ENCODE results near the gene USF1. TPM values are rescaled to one million over a fixed set of nuclear protein-coding genes. Genes with fewer than 3 reads are reported as not detected.

The USF1 gene, protein sequence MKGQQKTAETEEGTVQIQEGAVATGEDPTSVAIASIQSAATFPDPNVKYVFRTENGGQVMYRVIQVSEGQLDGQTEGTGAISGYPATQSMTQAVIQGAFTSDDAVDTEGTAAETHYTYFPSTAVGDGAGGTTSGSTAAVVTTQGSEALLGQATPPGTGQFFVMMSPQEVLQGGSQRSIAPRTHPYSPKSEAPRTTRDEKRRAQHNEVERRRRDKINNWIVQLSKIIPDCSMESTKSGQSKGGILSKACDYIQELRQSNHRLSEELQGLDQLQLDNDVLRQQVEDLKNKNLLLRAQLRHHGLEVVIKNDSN
- total RNA-seq (2013): 239 TPM
- polyA plus RNA-seq (100 to 1,000 TPM in 1 of 3 donors, 10 to 100 TPM in 1, 1 to 10 TPM in 1; 6.3 to 335 (median 25.5) TPM), polyA minus RNA-seq (119 and 177 TPM in 2 replicates), total RNA-seq (11.0 to 113 (median 68.5) reads per million in 11 experiments)

DNA sequence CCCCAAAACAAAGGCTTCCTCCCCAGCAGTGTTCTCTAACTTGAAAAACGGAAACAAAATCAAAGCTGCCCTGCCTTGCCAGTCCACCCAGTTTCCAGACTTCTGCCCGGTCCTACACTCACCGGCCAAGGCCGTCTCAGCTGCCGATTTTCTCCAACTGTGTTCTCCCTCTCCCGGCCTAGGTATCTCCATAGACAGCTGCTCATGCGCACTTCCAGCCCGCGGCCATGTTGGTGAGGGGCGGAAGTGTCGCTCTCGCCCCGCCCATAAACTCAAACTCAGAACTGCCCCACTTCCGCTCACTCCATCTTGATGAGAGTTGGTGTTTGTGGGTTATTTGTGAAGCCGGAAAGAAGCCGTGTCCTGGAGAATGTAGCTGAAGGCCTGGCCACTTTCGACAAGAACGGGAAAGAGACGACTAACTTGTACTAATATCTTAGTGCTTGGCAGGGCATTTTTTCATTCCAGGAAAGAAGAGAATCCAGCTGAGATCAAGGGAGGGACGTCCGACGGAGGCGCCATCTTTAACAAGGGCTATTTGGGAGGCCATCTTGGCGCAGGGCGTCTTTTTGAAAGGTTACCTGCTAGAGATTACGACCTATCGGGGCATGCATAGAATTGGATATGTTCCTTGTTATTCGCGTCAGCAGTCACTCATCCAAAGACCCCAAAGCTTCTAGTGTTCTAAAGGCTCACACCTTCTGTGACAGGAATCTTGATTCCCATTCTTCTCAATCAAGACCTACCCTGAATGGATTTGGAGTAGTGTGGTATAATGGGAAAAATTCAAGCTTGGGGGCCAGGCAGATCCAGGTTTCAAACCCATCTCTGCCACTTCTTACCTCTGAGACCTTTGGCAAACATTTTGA lies at the start of gene USF1:
USF1 (minus strand) TSS at position 242 of the 869 bp plus-strand sequence. CDS start 2,702 bp downstream, outside the sequence.
- Histone ChIP-seq H3K9ac (ENCODE audit: insufficient read depth, low read length, poor library complexity, severe bottlenecking) (peak within 1 kb of the TSS; percentile 84), H3K4me1 (ENCODE audit: control insufficient read depth in 1 of 2, insufficient read depth in 2 of 2, low read length in 2 of 2) (peaks cover 50 to 63% of the 10 kb centered on the region in 2 donors), H3K27ac (ENCODE audit: low read depth in 1 of 2, low read length in 2 of 2) (peak within 1 kb of the TSS; percentile 88 to 99), H3K4me2 (replicated peaks; ENCODE audit: extremely low read depth, low read length, poor library complexity, severe bottlenecking) (peak within 1 kb of the TSS; percentile 96), H2AFZ (ENCODE audit: insufficient read depth, low read depth, low read length, poor library complexity, severe bottlenecking) (peak within 1 kb of the TSS; percentile 61), H3K36me3 (replicated peaks in 1 of 2; ENCODE audit: control insufficient read depth in 1 of 2, insufficient read depth in 2 of 2, low read length in 2 of 2) (peaks cover 57 to 65% of the 10 kb centered on the region in 2 donors), H3K9me3 (replicated peaks in 1 of 2; ENCODE audit: control insufficient read depth in 1 of 2, insufficient read depth in 1 of 2, low read length in 2 of 2) (no peaks in the 10 kb centered on the region), H4K20me1 (ENCODE audit: insufficient read depth, low read length) (peaks cover 45% of the 10 kb centered on the region), H3K79me2 (ENCODE audit: insufficient read depth, low read length) (peaks cover 57% of the 10 kb centered on the region), H3K27me3 (ENCODE audit: control insufficient read depth in 2 of 2, insufficient read depth in 2 of 2, low read length in 2 of 2) (no peaks in the 10 kb centered on the region), H3K4me3 (replicated peaks in 1 of 3; ENCODE audit: low read depth in 2 of 3, low read length in 3 of 3) (peak within 1 kb of the TSS; percentile 81 to 96 (median 95))
- peak within 1 kb of the TSS; percentile 99 for H3K4me3 Mint-ChIP-seq
- H3K27me3 Mint-ChIP-seq (ENCODE audit: low read depth in 3 of 3): no peaks in the 10 kb centered on the region
- H3K27ac Mint-ChIP-seq: peak within 1 kb of the TSS; percentile 99 to 100 (median 100)
- WGBS (ENCODE audit: insufficient coverage): 4% methylated on average over 7 of the region's 29 CpGs
- no peaks in the 10 kb centered on the region for H3K9me3 Mint-ChIP-seq
- peak; percentile 95 to 96 (median 96) for DNase-seq
- TF ChIP-seq, protein P1, sequence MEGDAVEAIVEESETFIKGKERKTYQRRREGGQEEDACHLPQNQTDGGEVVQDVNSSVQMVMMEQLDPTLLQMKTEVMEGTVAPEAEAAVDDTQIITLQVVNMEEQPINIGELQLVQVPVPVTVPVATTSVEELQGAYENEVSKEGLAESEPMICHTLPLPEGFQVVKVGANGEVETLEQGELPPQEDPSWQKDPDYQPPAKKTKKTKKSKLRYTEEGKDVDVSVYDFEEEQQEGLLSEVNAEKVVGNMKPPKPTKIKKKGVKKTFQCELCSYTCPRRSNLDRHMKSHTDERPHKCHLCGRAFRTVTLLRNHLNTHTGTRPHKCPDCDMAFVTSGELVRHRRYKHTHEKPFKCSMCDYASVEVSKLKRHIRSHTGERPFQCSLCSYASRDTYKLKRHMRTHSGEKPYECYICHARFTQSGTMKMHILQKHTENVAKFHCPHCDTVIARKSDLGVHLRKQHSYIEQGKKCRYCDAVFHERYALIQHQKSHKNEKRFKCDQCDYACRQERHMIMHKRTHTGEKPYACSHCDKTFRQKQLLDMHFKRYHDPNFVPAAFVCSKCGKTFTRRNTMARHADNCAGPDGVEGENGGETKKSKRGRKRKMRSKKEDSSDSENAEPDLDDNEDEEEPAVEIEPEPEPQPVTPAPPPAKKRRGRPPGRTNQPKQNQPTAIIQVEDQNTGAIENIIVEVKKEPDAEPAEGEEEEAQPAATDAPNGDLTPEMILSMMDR (IDR thresholded peaks at IDR 0.05): no peak
- intact Hi-C loops (cut with micrococcal nuclease): loop anchor here in 1 of 2 donors (2.0 to 5.0 kb wide), 2 partner anchors 23 to 91 kb away; partner anchors contain the start of gene ARHGAP30
- H3K4me1 Mint-ChIP-seq: peaks cover 71% of the 10 kb centered on the region
- H3K36me3 Mint-ChIP-seq: peaks cover 61 to 73% of the 10 kb centered on the region in 2 donors

DNA sequence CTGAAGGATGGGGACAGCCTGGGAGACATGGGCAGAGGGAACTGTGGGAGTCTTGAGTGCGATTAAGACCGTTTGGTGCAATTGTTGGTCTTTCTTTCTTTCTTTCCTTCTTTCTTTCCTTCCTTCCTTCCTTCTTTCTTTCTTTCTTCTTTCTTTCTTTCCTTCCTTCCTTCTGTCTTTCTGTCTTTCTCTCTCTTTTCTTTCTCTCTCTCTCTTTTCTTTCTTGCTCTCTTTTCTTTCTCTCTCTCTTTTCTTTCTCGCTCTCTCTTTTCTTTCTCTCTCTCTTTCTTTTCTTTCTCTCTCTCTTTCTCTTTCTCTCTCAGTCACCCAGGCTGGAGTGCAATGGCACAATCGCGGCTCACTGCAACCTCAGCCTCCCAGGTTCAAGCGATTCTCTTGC lies 49.5 kb upstream of the USF1 start:
- Mint-ChIP-seq H3K4me3 (no peak overlapping the region), H3K4me1 (peaks cover 55% of the 10 kb centered on the region), H3K9me3 (peaks cover 0 to 5% (median 0%) of the 10 kb centered on the region in 7 donors), H3K36me3 (peaks cover 14 to 17% of the 10 kb centered on the region in 2 donors), H3K27me3 (ENCODE audit: low read depth in 3 of 3) (peaks cover 8 to 24% (median 10%) of the 10 kb centered on the region in 3 donors), H3K27ac (no peak overlapping the region)
- Histone ChIP-seq H2AFZ (ENCODE audit: insufficient read depth, low read depth, low read length, poor library complexity, severe bottlenecking) (no peak overlapping the region), H3K36me3 (replicated peaks in 1 of 2; ENCODE audit: control insufficient read depth in 1 of 2, insufficient read depth in 2 of 2, low read length in 2 of 2) (peaks cover 7 to 13% of the 10 kb centered on the region in 2 donors), H3K9ac (ENCODE audit: insufficient read depth, low read length, poor library complexity, severe bottlenecking) (no peak overlapping the region), H3K9me3 (replicated peaks in 1 of 2; ENCODE audit: control insufficient read depth in 1 of 2, insufficient read depth in 1 of 2, low read length in 2 of 2) (no peaks in the 10 kb centered on the region), H3K79me2 (ENCODE audit: insufficient read depth, low read length) (no peaks in the 10 kb centered on the region), H3K27me3 (ENCODE audit: control insufficient read depth in 2 of 2, insufficient read depth in 2 of 2, low read length in 2 of 2) (peaks cover 0 to 7% of the 10 kb centered on the region in 2 donors), H3K4me1 (ENCODE audit: control insufficient read depth in 1 of 2, insufficient read depth in 2 of 2, low read length in 2 of 2) (peaks cover 34 to 37% of the 10 kb centered on the region in 2 donors), H3K4me3 (replicated peaks in 1 of 3; ENCODE audit: low read depth in 2 of 3, low read length in 3 of 3) (no peak overlapping the region), H3K4me2 (replicated peaks; ENCODE audit: extremely low read depth, low read length, poor library complexity, severe bottlenecking) (no peak overlapping the region), H3K27ac (ENCODE audit: low read depth in 1 of 2, low read length in 2 of 2) (no peak overlapping the region), H4K20me1 (ENCODE audit: insufficient read depth, low read length) (no peaks in the 10 kb centered on the region)
- TF ChIP-seq, protein P1 (IDR thresholded peaks at IDR 0.05): no peak
- WGBS (ENCODE audit: insufficient coverage): 96% methylated on average over 5 of the region's 6 CpGs
- no peak for DNase-seq
- intact Hi-C loops (cut with micrococcal nuclease): no loop called here
